HepG2 (cell line): Measurements from ENCODE around the gene GPS2. TPM values are rescaled to one million over a fixed set of nuclear protein-coding genes. Genes with fewer than 3 reads are reported as not detected.
A peak's percentile ranks its signal among the peaks of the same experiment; 100 is the strongest.

ENCODE experiments used
- CEBPZ ChIP-seq: IDR thresholded peaks from 2 replicates; pipeline ENCODE4 v1.6.1; 2012; ENCODE audit warnings: low read length, improper control_type of control experiment
- CREM ChIP-seq, 2 experiments: sonication (generic) in 1 of 2; formaldehyde crosslinking in 1 of 2; IDR thresholded peaks; 2 replicates each; pipeline versions ENCODE4 v1.4.0 to v1.6.1; 2016 to 2020; ENCODE audit warnings: antibody characterized with exemption in 1 of 2, mild to moderate bottlenecking in 1 of 2, missing genetic modification reagents in 1 of 2
- EZH2 ChIP-seq: conservative IDR thresholded peaks from 2 replicates; pipeline ENCODE4 v1.6.1; 2012; ENCODE audit warnings: mild to moderate bottlenecking, low read depth, low read length, moderate library complexity
- HNRNPUL1 ChIP-seq: fragments of 200-400 bp; formaldehyde crosslinking; IDR thresholded peaks from 2 replicates; pipeline ENCODE4 v1.6.1; 2017; ENCODE audit warnings: low read depth, mild to moderate bottlenecking, low read length, moderate library complexity
- NFKB2 ChIP-seq: sonication (generic); formaldehyde crosslinking; IDR thresholded peaks from 2 replicates; pipeline ENCODE4 v1.4.0; 2020; ENCODE audit warnings: missing genetic modification reagents, borderline replicate concordance
- NONO ChIP-seq, 2 experiments: fragments of 450-650 bp in 1 of 2; sonication (generic) in 1 of 2; formaldehyde crosslinking in 1 of 2; IDR thresholded peaks in 1 of 2; conservative IDR thresholded peaks in 1 of 2; 2 replicates each; pipeline versions ENCODE4 v1.6.1 to v1.8.0; 2017 to 2022; ENCODE audit warnings: mild to moderate bottlenecking in 1 of 2, missing genetic modification reagents in 1 of 2, moderate library complexity in 1 of 2
- POGZ ChIP-seq: sonication (generic); formaldehyde crosslinking; IDR thresholded peaks from 2 replicates; pipeline ENCODE4 v1.4.0; 2020; ENCODE audit warnings: mild to moderate bottlenecking, missing genetic modification reagents
- PRDM10 ChIP-seq: sonication (generic); formaldehyde crosslinking; IDR thresholded peaks from 2 replicates; pipeline ENCODE4 v1.4.0; 2020; ENCODE audit warnings: low read depth, missing genetic modification reagents
- SRSF9 ChIP-seq: fragments of 200-400 bp; formaldehyde crosslinking; IDR thresholded peaks from 2 replicates; pipeline ENCODE4 v1.6.1; 2018; ENCODE audit warnings: borderline replicate concordance, mild to moderate bottlenecking, low read depth, low read length; ENCODE audit not compliant: insufficient read depth, poor library complexity, severe bottlenecking
- ZC3H4 ChIP-seq: sonication (generic); formaldehyde crosslinking; IDR thresholded peaks from 2 replicates; pipeline ENCODE4 v1.4.0; 2020; ENCODE audit warnings: missing genetic modification reagents, borderline replicate concordance
- ZNF143 ChIP-seq: sonication (generic); formaldehyde crosslinking; IDR thresholded peaks from 2 replicates; pipeline ENCODE4 v1.4.0; 2020; ENCODE audit warnings: missing genetic modification reagents
- ZNF451 ChIP-seq: sonication (generic); formaldehyde crosslinking; IDR thresholded peaks from 2 replicates; pipeline ENCODE4 v1.5.0; 2020; ENCODE audit warnings: mild to moderate bottlenecking, missing genetic modification reagents
- ZNF549 ChIP-seq: sonication (generic); formaldehyde crosslinking; IDR thresholded peaks from 2 replicates; pipeline ENCODE4 v1.5.0; 2020; ENCODE audit warnings: missing genetic modification reagents
- ZNF710 ChIP-seq: sonication (generic); formaldehyde crosslinking; IDR thresholded peaks from 2 replicates; pipeline ENCODE4 v1.5.0; 2020; ENCODE audit warnings: mild to moderate bottlenecking, missing genetic modification reagents, borderline replicate concordance
- polyA plus RNA-seq, 8 experiments: library from polyadenylated mRNA; depleted of rRNA in 3 of 8; stranded (reverse) in 7 of 8; unstranded in 1 of 8; fragments of >200 nt; fragmentation: Illumina TruSeq in 4 of 8; extraction: Trizol in 4 of 8; gene quantifications; 2 replicates each; pipeline versions ENCODE4 v1.2.1 to v1.2.3, GENCODE V29; 2011 to 2016; ENCODE audit warnings: low read depth in 4 of 8, missing spikeins in 1 of 8, mixed read lengths in 1 of 8; ENCODE audit not compliant: insufficient read depth in 1 of 8
- total RNA-seq, 5 experiments: library from RNA; depleted of rRNA; stranded (reverse); fragments of >200 nt; fragmentation: Illumina TruSeq; extraction: Trizol; gene quantifications; 2 replicates each; pipeline ENCODE4 v1.2.3, GENCODE V29; 2016; ENCODE audit warnings: low read depth in 1 of 5
- TF ChIP-seq, protein P1 (sequence below): sonication (generic); formaldehyde crosslinking; IDR thresholded peaks from 2 replicates; pipeline ENCODE4 v1.4.0; 2020; ENCODE audit warnings: missing genetic modification reagents, borderline replicate concordance

Gene GPS2
- total and polyA plus RNA-seq, 2 of the 13 experiments (the other 11 are each of a cell fraction or from before 2014, with no cell fraction given): 58.0 to 59.4 TPM

DNA sequence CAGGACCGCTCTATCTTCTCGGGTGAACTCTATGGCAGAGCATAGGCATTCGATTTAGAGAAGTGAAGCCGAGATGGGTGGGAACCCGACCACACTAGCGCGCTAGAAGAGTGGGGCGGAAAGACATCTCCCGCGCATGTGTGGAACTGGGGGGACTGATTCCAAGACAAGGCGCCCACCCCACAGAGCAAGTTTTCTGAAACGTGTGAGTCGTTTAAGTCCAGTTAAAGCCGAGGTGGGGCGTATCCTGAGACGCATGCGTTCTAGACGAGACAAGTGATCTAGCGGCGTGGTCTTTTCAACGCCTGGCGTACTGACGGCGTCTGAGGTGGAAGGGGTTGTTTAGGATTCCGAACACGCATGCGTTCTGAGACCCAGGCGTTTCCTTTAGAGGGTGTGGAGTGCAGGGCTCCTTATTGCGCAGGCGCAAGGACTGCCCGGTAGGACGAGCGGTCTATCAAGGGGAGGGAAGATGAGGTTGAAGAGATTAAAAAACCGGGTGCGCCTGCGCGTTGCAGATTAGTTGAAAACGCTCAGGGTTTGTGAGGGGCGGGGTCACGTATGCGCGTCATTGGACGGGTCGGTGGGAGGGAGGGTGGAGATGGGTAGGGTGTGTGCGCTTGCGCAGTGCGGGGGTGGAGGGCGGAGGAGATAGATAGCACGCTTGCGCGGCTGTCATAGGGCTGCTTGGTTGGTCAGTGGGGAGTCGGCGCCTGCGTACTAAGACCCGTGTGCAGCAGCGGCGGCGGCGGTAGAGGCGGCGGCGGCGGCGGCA is 8.1 kb downstream of the GPS2 start, which contains the start of gene EIF5A (continued):
- TF ChIP-seq, protein P1, sequence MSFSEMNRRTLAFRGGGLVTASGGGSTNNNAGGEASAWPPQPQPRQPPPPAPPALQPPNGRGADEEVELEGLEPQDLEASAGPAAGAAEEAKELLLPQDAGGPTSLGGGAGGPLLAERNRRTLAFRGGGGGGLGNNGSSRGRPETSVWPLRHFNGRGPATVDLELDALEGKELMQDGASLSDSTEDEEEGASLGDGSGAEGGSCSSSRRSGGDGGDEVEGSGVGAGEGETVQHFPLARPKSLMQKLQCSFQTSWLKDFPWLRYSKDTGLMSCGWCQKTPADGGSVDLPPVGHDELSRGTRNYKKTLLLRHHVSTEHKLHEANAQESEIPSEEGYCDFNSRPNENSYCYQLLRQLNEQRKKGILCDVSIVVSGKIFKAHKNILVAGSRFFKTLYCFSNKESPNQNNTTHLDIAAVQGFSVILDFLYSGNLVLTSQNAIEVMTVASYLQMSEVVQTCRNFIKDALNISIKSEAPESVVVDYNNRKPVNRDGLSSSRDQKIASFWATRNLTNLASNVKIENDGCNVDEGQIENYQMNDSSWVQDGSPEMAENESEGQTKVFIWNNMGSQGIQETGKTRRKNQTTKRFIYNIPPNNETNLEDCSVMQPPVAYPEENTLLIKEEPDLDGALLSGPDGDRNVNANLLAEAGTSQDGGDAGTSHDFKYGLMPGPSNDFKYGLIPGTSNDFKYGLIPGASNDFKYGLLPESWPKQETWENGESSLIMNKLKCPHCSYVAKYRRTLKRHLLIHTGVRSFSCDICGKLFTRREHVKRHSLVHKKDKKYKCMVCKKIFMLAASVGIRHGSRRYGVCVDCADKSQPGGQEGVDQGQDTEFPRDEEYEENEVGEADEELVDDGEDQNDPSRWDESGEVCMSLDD (CRISPR knock-in tag): no peak
- TF ChIP-seq POGZ (CRISPR knock-in tag) (no peak), SRSF9 (no peak), CEBPZ (no peak), PRDM10 (peak; percentile 48; the same call in 1 of the 2 replicates), ZNF451 (CRISPR knock-in tag) (no peak), HNRNPUL1 (no peak), ZC3H4 (CRISPR knock-in tag) (no peak), EZH2 (no peak), ZNF549 (CRISPR knock-in tag) (no peak), NONO (IDR thresholded peaks at IDR 0.05) (no peak), NONO (CRISPR knock-in tag; conservative IDR thresholded peaks at IDR 0.05) (peak; percentile 64; the same call in 1 of the 2 replicates), CREM (IDR thresholded peaks at IDR 0.05) (peak; percentile 16; the same call in 1 of the 2 replicates), CREM (CRISPR knock-in tag; IDR thresholded peaks at IDR 0.05) (no peak), ZNF710 (CRISPR knock-in tag) (peak; percentile 65; the same call in 1 of the 2 replicates), ZNF143 (CRISPR knock-in tag) (peak; percentile 46; the same call in 1 of the 2 replicates), NFKB2 (no peak)
